K562 (cell line): ENCODE measurements around the gene SERPINA3. TPM values are rescaled to one million over a fixed set of nuclear protein-coding genes. Genes with fewer than 3 reads are reported as not detected.

Experiments
- ATAC-seq: fragments of 200-7000 bp; cut with Tn5 transposase; 3 replicates; pipeline ENCODE4 v1.9.1; 2020; ENCODE audit warnings: moderate library complexity
- BruUV-seq: library from RNA; stranded (reverse); fragments of 400-500 nt; replicated peaks from 2 replicates; lab custom pipeline; 2021; lab: Mats Ljungman, UMichigan
- CTCF ChIA-PET: fragments of 300-600 bp; formaldehyde crosslinking; extraction: SDS; loops from one replicate; lab custom pipeline; 2021; ENCODE audit warnings: low intra/inter-chr PET ratio; lab: Yijun Ruan, JAX
- POLR2A ChIA-PET: fragments of 300-600, 350-650 bp; sonication (Branson Sonifier 250); formaldehyde crosslinking; extraction: SDS; loops from one replicate; lab custom pipeline; 2021; ENCODE audit warnings: antibody characterized with exemption, inconsistent platforms; lab: Yijun Ruan, JAX
- DNase-seq, 4 experiments: peaks; one replicate each; pipeline versions ENCODE4 v3.0.0 to v3.0.0-alpha.2; 2011 to 2018; ENCODE audit warnings: low spot score in 3 of 4, mixed read lengths in 3 of 4; ENCODE audit errors: extremely low read depth in 1 of 4
- FAIRE-seq: peaks from 2 replicates; lab custom pipeline; 2011; peaks lifted over from hg19 to GRCh38; lab: Jason Lieb, UNC
- H2AFZ ChIP-seq: 2 replicates; pipeline ENCODE4 v1.6.0; 2011; ENCODE audit warnings: low read depth, low read length, control low read depth, inconsistent platforms
- H3K27ac ChIP-seq: fragments of 200-600 bp; 3 replicates; pipeline ENCODE4 v1.8.0; 2011; ENCODE audit warnings: low read depth, mild to moderate bottlenecking, control low read depth, inconsistent platforms, low read length, moderate library complexity, mixed read lengths; ENCODE audit errors: extremely low read depth
- H3K27me3 ChIP-seq, 2 experiments: fragments of 300-600 bp in 1 of 2; 2 replicates in 1 of 2; 3 replicates in 1 of 2; pipeline versions ENCODE4 v1.6.0 to v1.8.0; 2011; ENCODE audit warnings: inconsistent platforms in 2 of 2, low read length in 2 of 2, mild to moderate bottlenecking in 1 of 2, mixed read lengths in 1 of 2, moderate library complexity in 1 of 2; ENCODE audit not compliant: control insufficient read depth in 2 of 2, insufficient read depth in 2 of 2
- H3K36me3 ChIP-seq: fragments of 300-600 bp; 3 replicates; pipeline ENCODE4 v1.8.0; 2011; ENCODE audit warnings: mild to moderate bottlenecking, low read length, inconsistent platforms; ENCODE audit not compliant: control insufficient read depth, insufficient read depth
- H3K4me1 ChIP-seq, 2 experiments: fragments of 200-600 bp in 1 of 2; replicated peaks in 1 of 2; 2 replicates in 1 of 2; 3 replicates in 1 of 2; pipeline versions ENCODE4 v1.5.1 to v1.8.0; 2011; ENCODE audit warnings: inconsistent platforms in 2 of 2, low read length in 2 of 2, mild to moderate bottlenecking in 1 of 2, mixed read lengths in 1 of 2, moderate library complexity in 1 of 2; ENCODE audit not compliant: control insufficient read depth in 2 of 2, insufficient read depth in 2 of 2
- H3K4me2 ChIP-seq: 2 replicates; pipeline ENCODE4 v1.6.1; 2011; ENCODE audit warnings: low read length, control low read depth, inconsistent platforms, mixed read lengths; ENCODE audit not compliant: insufficient read depth
- H3K4me3 ChIP-seq: fragments of 200-600 bp; sonication (generic), shearing (Covaris generic); 2 replicates; pipeline ENCODE4 v1.5.1; 2016; ENCODE audit warnings: control low read depth, inconsistent platforms
- H3K79me2 ChIP-seq: fragments of 200-600 bp; 3 replicates; pipeline ENCODE4 v1.8.0; 2011; ENCODE audit warnings: low read length, inconsistent platforms; ENCODE audit not compliant: control insufficient read depth, insufficient read depth
- H3K9ac ChIP-seq, 2 experiments: 2 replicates each; pipeline versions ENCODE4 v1.6.0 to v1.6.1; 2011; ENCODE audit warnings: low read depth in 2 of 2, low read length in 2 of 2, control low read depth in 1 of 2, inconsistent platforms in 1 of 2, mild to moderate bottlenecking in 1 of 2, mixed read lengths in 1 of 2; ENCODE audit not compliant: insufficient read depth in 1 of 2
- H3K9me1 ChIP-seq: one replicate; pipeline ENCODE4 v1.6.0; 2011; ENCODE audit warnings: inconsistent platforms, mild to moderate bottlenecking, low read length, moderate library complexity; ENCODE audit not compliant: control insufficient read depth, insufficient read depth
- H3K9me3 ChIP-seq: replicated peaks from 2 replicates; pipeline ENCODE4 v1.5.1; 2011; ENCODE audit warnings: low read depth, low read length, inconsistent platforms; ENCODE audit not compliant: control insufficient read depth, insufficient read depth
- H4K20me1 ChIP-seq: replicated peaks from 2 replicates; pipeline ENCODE4 v1.6.1; 2011; ENCODE audit warnings: low read length, inconsistent platforms, mixed read lengths; ENCODE audit not compliant: control insufficient read depth, insufficient read depth
- COPS2 ChIP-seq: fragments of 450-650 bp; conservative IDR thresholded peaks from 2 replicates; pipeline ENCODE4 v1.6.1; 2016; ENCODE audit warnings: mild to moderate bottlenecking, moderate library complexity
- ZNF133 ChIP-seq: fragments of 250-450 bp; sonication (Bioruptor Pico); IDR thresholded peaks from 2 replicates; pipeline ENCODE4 v1.4.0; 2020; ENCODE audit warnings: mild to moderate bottlenecking
- WGBS: fragments of 100-300 bp; shearing (Covaris generic); methylation state at CpG from one replicate; pipeline ENCODE4 v1.1.6; 2016; ENCODE audit warnings: low coverage, mixed read lengths; ENCODE audit not compliant: insufficient coverage; ENCODE audit errors: missing lambda C conversion rate; 5-methylcytosine and 5-hydroxymethylcytosine counted together
- in situ Hi-C: fragments of 300-500 bp; cut with MboI; formaldehyde crosslinking; loops from 4 replicates; pipeline ENCODE4 v1.15.0; 2018; ENCODE audit warnings: inconsistent platforms, mixed read lengths
- intact Hi-C: fragments of 100-400 bp; cut with micrococcal nuclease; formaldehyde crosslinking; loops from 2 replicates; pipeline ENCODE4 v1.14.2; 2022
- polyA plus RNA-seq, 8 experiments: library from polyadenylated mRNA; depleted of rRNA in 4 of 8; stranded (reverse) in 5 of 8; unstranded in 3 of 8; fragments of >200 nt; fragmentation: Nextera tagmentation in 2 of 8; fragmentation: Illumina TruSeq in 1 of 8; extraction: Ambion mirVana in 2 of 8; extraction: Trizol in 1 of 8; gene quantifications; 2 replicates each; pipeline versions ENCODE4 v1.2.1 to v1.2.3, GENCODE V29; 2011 to 2014; ENCODE audit warnings: inconsistent platforms in 1 of 8, missing spikeins in 1 of 8
- total RNA-seq, 7 experiments: library from RNA; depleted of rRNA in 6 of 7; stranded (reverse); fragments of >200 nt in 6 of 7; fragmentation: Illumina TruSeq in 2 of 7; extraction: Trizol in 2 of 7; gene quantifications; 2 replicates each; pipeline versions ENCODE4 v1.2.1 to v1.2.3, GENCODE V29; 2011 to 2021; ENCODE audit warnings: low replicate concordance in 1 of 7
- TF ChIP-seq, protein P1 (sequence below): fragments of 250-450 bp; sonication (Bioruptor Pico); IDR thresholded peaks from 2 replicates; pipeline ENCODE4 v1.5.0; 2021; ENCODE audit warnings: mild to moderate bottlenecking, borderline replicate concordance
- TF ChIP-seq, protein P2 (sequence below): fragments of 200-800 bp; sonication (Bioruptor generic); IDR thresholded peaks from 2 replicates; pipeline ENCODE4 v1.6.1; 2016; ENCODE audit warnings: missing genetic modification characterization, missing compliant biosample characterization
- TF ChIP-seq, protein P3 (sequence below), 2 experiments: IDR thresholded peaks in 1 of 2; conservative IDR thresholded peaks in 1 of 2; 2 replicates each; pipeline ENCODE4 v1.6.1; 2016; ENCODE audit warnings: low read depth in 2 of 2, mild to moderate bottlenecking in 1 of 2, missing compliant biosample characterization in 1 of 2, missing genetic modification characterization in 1 of 2, moderate library complexity in 1 of 2

SERPINA3 gene
- total and polyA plus RNA-seq, 9 of the 15 experiments (the other 6 are each of a cell fraction or from before 2014, with no cell fraction given): 2.3 TPM; not detected in 8

GRCh38 chr14:94598506-94598815 is 13.7 kb upstream of the SERPINA3 start:
- TF ChIP-seq, protein P1, sequence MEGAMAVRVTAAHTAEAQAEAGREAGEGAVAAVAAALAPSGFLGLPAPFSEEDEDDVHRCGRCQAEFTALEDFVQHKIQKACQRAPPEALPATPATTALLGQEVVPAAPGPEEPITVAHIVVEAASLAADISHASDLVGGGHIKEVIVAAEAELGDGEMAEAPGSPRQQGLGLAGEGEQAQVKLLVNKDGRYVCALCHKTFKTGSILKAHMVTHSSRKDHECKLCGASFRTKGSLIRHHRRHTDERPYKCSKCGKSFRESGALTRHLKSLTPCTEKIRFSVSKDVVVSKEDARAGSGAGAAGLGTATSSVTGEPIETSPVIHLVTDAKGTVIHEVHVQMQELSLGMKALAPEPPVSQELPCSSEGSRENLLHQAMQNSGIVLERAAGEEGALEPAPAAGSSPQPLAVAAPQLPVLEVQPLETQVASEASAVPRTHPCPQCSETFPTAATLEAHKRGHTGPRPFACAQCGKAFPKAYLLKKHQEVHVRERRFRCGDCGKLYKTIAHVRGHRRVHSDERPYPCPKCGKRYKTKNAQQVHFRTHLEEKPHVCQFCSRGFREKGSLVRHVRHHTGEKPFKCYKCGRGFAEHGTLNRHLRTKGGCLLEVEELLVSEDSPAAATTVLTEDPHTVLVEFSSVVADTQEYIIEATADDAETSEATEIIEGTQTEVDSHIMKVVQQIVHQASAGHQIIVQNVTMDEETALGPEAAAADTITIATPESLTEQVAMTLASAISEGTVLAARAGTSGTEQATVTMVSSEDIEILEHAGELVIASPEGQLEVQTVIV (CRISPR knock-in tag): no peak
- TF ChIP-seq, protein P2, sequence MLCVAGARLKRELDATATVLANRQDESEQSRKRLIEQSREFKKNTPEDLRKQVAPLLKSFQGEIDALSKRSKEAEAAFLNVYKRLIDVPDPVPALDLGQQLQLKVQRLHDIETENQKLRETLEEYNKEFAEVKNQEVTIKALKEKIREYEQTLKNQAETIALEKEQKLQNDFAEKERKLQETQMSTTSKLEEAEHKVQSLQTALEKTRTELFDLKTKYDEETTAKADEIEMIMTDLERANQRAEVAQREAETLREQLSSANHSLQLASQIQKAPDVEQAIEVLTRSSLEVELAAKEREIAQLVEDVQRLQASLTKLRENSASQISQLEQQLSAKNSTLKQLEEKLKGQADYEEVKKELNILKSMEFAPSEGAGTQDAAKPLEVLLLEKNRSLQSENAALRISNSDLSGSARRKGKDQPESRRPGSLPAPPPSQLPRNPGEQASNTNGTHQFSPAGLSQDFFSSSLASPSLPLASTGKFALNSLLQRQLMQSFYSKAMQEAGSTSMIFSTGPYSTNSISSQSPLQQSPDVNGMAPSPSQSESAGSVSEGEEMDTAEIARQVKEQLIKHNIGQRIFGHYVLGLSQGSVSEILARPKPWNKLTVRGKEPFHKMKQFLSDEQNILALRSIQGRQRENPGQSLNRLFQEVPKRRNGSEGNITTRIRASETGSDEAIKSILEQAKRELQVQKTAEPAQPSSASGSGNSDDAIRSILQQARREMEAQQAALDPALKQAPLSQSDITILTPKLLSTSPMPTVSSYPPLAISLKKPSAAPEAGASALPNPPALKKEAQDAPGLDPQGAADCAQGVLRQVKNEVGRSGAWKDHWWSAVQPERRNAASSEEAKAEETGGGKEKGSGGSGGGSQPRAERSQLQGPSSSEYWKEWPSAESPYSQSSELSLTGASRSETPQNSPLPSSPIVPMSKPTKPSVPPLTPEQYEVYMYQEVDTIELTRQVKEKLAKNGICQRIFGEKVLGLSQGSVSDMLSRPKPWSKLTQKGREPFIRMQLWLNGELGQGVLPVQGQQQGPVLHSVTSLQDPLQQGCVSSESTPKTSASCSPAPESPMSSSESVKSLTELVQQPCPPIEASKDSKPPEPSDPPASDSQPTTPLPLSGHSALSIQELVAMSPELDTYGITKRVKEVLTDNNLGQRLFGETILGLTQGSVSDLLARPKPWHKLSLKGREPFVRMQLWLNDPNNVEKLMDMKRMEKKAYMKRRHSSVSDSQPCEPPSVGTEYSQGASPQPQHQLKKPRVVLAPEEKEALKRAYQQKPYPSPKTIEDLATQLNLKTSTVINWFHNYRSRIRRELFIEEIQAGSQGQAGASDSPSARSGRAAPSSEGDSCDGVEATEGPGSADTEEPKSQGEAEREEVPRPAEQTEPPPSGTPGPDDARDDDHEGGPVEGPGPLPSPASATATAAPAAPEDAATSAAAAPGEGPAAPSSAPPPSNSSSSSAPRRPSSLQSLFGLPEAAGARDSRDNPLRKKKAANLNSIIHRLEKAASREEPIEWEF (CRISPR knock-in tag): no peak
- no peak for TF ChIP-seq ZNF133 (CRISPR knock-in tag)
- no peak for TF ChIP-seq COPS2
- TF ChIP-seq, protein P3, sequence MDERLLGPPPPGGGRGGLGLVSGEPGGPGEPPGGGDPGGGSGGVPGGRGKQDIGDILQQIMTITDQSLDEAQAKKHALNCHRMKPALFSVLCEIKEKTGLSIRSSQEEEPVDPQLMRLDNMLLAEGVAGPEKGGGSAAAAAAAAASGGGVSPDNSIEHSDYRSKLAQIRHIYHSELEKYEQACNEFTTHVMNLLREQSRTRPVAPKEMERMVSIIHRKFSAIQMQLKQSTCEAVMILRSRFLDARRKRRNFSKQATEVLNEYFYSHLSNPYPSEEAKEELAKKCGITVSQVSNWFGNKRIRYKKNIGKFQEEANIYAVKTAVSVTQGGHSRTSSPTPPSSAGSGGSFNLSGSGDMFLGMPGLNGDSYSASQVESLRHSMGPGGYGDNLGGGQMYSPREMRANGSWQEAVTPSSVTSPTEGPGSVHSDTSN (CRISPR knock-in tag; IDR thresholded peaks at IDR 0.05; ENCODE audit: low read depth): no peak
- TF ChIP-seq, protein P3 (tag; conservative IDR thresholded peaks at IDR 0.05; ENCODE audit: low read depth): no peak
- TF ChIP-seq, all 486 proteins: peak for 0
- no peaks in the 10 kb centered on the region for H3K79me2 ChIP-seq
- in situ Hi-C loops (no loop called here), intact Hi-C loops (no loop called here)
- H3K9ac ChIP-seq: no peak overlapping the region
- H3K4me2 ChIP-seq: no peak overlapping the region
- H3K4me3 ChIP-seq: no peak overlapping the region
- no peak for FAIRE-seq
- DNase-seq: no peak
- no peak overlapping the region for H2AFZ ChIP-seq
- ChIA-PET CTCF (no interaction called here), POLR2A (no interaction called here)
- H3K9me1 ChIP-seq: no peaks in the 10 kb centered on the region
- ATAC-seq: no peak
- no peaks in the 10 kb centered on the region for H3K36me3 ChIP-seq
- no peaks in the 10 kb centered on the region for H4K20me1 ChIP-seq
- no peaks in the 10 kb centered on the region for H3K4me1 ChIP-seq
- H3K27me3 ChIP-seq: no peaks in the 10 kb centered on the region
- BruUV-seq: no TSS peak
- H3K9me3 ChIP-seq: no peaks in the 10 kb centered on the region
- no peak overlapping the region for H3K27ac ChIP-seq
- WGBS: 0% methylated on average over 6 of the region's 7 CpGs
